ENCODE measurements around the gene ZNF429.

DNA sequence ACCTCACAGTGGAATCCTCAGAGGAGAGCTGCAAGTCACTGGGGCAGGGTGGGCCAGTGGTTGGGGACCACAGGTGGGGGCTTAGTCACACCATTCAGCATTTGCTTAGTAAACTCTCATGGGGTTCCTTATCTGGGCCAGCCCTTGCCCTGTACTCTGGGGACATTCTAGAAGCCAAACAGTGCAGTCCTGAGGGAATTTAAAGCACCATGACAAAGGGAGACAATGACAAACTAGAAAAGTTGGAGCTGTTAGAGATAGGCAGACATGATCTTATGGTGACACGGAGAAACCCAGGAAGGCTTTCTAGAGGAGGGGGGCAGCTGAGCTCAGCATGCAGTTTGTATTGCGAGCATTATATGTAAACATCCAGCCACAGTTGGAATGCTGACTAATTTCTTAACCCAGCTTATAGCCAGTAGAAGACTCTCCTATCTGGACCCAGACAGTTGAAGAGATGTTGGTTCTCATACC, 87.6 kb downstream of the ZNF429 start:
- TF ChIP-seq POLR2AphosphoS5 (IDR thresholded peaks at IDR 0.05; ENCODE audit: borderline replicate concordance, low read depth, low read length) (no peak), EZH2 (IDR thresholded peaks at IDR 0.05) (no peak), FOXP2 (optimal IDR thresholded peaks at IDR 0.05; ENCODE audit: control extremely low read depth, extremely low read length, insufficient read depth) (no peak)

Data from SK-N-MC (cell line).